OCI-LY1 (cell line): Measurements from ENCODE around the gene ZBTB46.

Experiments
- H2AFZ ChIP-seq: fragments of 200-600 bp; sonication (generic), shearing (Covaris generic); 2 replicates; pipeline ENCODE4 v1.6.0; 2014; ENCODE audit warnings: antibody characterized with exemption, mild to moderate bottlenecking, low read length
- H3F3A ChIP-seq: fragments of 200-600 bp; sonication (generic), shearing (Covaris generic); 2 replicates; pipeline ENCODE4 v1.6.0; 2014; ENCODE audit warnings: mild to moderate bottlenecking, antibody characterized with exemption, low read length, moderate library complexity; ENCODE audit not compliant: insufficient read depth
- H3K27ac ChIP-seq: fragments of 200-600 bp; sonication (generic); 2 replicates; pipeline ENCODE4 v1.5.1; 2014; ENCODE audit warnings: low read length, mixed run types, mild to moderate bottlenecking, low read depth; ENCODE audit not compliant: poor library complexity, severe bottlenecking
- H3K27me3 ChIP-seq: fragments of 200-600 bp; sonication (generic); 2 replicates; pipeline ENCODE4 v1.6.0; 2014; ENCODE audit warnings: antibody characterized with exemption, mild to moderate bottlenecking, low read length, moderate library complexity; ENCODE audit not compliant: insufficient read depth
- H3K36me3 ChIP-seq: fragments of 200-600 bp; sonication (generic); 2 replicates; pipeline ENCODE4 v1.6.1; 2014; ENCODE audit warnings: mild to moderate bottlenecking, antibody characterized with exemption, low read length, moderate library complexity, mixed read lengths; ENCODE audit not compliant: insufficient read depth
- H3K4me1 ChIP-seq: fragments of 200-600 bp; sonication (generic); 2 replicates; pipeline ENCODE4 v1.5.1; 2014; ENCODE audit warnings: mild to moderate bottlenecking, low read length, moderate library complexity; ENCODE audit not compliant: insufficient read depth, severe bottlenecking
- H3K4me2 ChIP-seq: fragments of 200-600 bp; sonication (generic), shearing (Covaris generic); 2 replicates; pipeline ENCODE4 v1.6.1; 2014; ENCODE audit warnings: low read length
- H3K4me3 ChIP-seq: fragments of 200-600 bp; sonication (generic); 2 replicates; pipeline ENCODE4 v1.5.1; 2014; ENCODE audit warnings: low read length, low read depth, mild to moderate bottlenecking, mixed read lengths; ENCODE audit not compliant: poor library complexity, severe bottlenecking
- H3K79me2 ChIP-seq: fragments of 200-600 bp; shearing (Covaris generic); 2 replicates; pipeline ENCODE4 v1.6.1; 2016; ENCODE audit warnings: mixed run types, low read length, mixed read lengths; ENCODE audit not compliant: insufficient read depth
- H3K9ac ChIP-seq: fragments of 200-600 bp; sonication (generic), shearing (Covaris generic); 2 replicates; pipeline ENCODE4 v1.6.1; 2014; ENCODE audit warnings: mild to moderate bottlenecking, low read length, mixed read lengths
- H3K9me2 ChIP-seq: fragments of 200-600 bp; sonication (generic), shearing (Covaris generic); 2 replicates; pipeline ENCODE4 v1.6.1; 2014; ENCODE audit warnings: low read depth, mild to moderate bottlenecking, low read length, mixed read lengths
- H3K9me3 ChIP-seq: fragments of 200-600 bp; shearing (Covaris generic); 2 replicates; pipeline ENCODE4 v1.6.1; 2014; ENCODE audit warnings: low read length, mixed read lengths
- H4K20me1 ChIP-seq: fragments of 200-600 bp; sonication (generic), shearing (Covaris generic); 2 replicates; pipeline ENCODE4 v1.6.0; 2016; ENCODE audit warnings: mild to moderate bottlenecking, low read length; ENCODE audit not compliant: insufficient read depth
- CTCF ChIP-seq: fragments of 200-600 bp; sonication (generic), shearing (Covaris generic); IDR thresholded peaks from 2 replicates; pipeline ENCODE4 v1.5.1; 2017; ENCODE audit warnings: mild to moderate bottlenecking, antibody characterized with exemption, low read length, moderate library complexity, mixed read lengths
- EZH2 ChIP-seq: fragments of 200-600 bp; sonication (generic), shearing (Covaris generic); IDR thresholded peaks from 2 replicates; pipeline ENCODE4 v1.8.0; 2017; ENCODE audit warnings: borderline replicate concordance, mixed run types, mild to moderate bottlenecking, antibody characterized with exemption, low read length, moderate library complexity, mixed read lengths

Gene ZBTB46

DNA sequence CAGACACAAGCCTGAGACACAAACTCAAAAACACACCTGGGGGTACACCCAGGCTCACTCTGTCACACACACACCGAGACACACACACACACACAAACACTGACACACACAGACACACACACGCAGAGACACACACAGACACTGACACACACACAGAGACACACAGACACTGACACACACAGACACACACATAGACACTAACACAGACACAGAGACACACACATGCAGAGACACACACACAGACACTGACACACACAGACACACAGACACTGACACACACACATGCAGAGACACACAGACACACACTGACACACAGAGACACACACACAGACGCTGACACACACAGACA, 15.8 kb upstream of the ZBTB46 start:
- no peaks in the 10 kb centered on the region for H3K9me2 ChIP-seq
- no peaks in the 10 kb centered on the region for H3F3A ChIP-seq
- H2AFZ ChIP-seq = no peak overlapping the region
- no peak overlapping the region for H3K4me2 ChIP-seq
- no peaks in the 10 kb centered on the region for H4K20me1 ChIP-seq
- no peak overlapping the region for H3K9ac ChIP-seq
- no peaks in the 10 kb centered on the region for H3K9me3 ChIP-seq
- no peaks in the 10 kb centered on the region for H3K4me1 ChIP-seq
- H3K79me2 ChIP-seq = no peaks in the 10 kb centered on the region
- no peaks in the 10 kb centered on the region for H3K36me3 ChIP-seq
- H3K27me3 ChIP-seq = peaks cover 6% of the 10 kb centered on the region; the same call in 1 of the 2 replicates
- TF ChIP-seq EZH2 (no peak), CTCF (no peak)
- no peak overlapping the region for H3K4me3 ChIP-seq
- H3K27ac ChIP-seq = no peak overlapping the region

- H3F3A ChIP-seq = no peaks in the 10 kb centered on the region
- H3K36me3 ChIP-seq = no peaks in the 10 kb centered on the region
- no peaks in the 10 kb centered on the region for H3K4me1 ChIP-seq
- H4K20me1 ChIP-seq = no peaks in the 10 kb centered on the region
- H2AFZ ChIP-seq = no peak overlapping the region
- no peak overlapping the region for H3K4me2 ChIP-seq
- no peaks in the 10 kb centered on the region for H3K9me2 ChIP-seq
- no peak overlapping the region for H3K9ac ChIP-seq
- no peak overlapping the region for H3K4me3 ChIP-seq
- H3K9me3 ChIP-seq = no peaks in the 10 kb centered on the region
- H3K27me3 ChIP-seq = peaks cover 6% of the 10 kb centered on the region; the same call in 1 of the 2 replicates
- H3K79me2 ChIP-seq = no peaks in the 10 kb centered on the region
- no peak overlapping the region for H3K27ac ChIP-seq
- TF ChIP-seq EZH2 (no peak), CTCF (no peak)
Observed at GRCh38 chr20:63846128-63846771, 15.2 kb upstream of the ZBTB46 start.

- no peak overlapping the region for H3K9ac ChIP-seq
- peaks cover 9% of the 10 kb centered on the region; the same call in 1 of the 2 replicates for H3K27me3 ChIP-seq
- no peak overlapping the region for H3K4me3 ChIP-seq
- no peaks in the 10 kb centered on the region for H3K4me1 ChIP-seq
- H3K9me3 ChIP-seq = no peaks in the 10 kb centered on the region
- no peak overlapping the region for H3K27ac ChIP-seq
- no peaks in the 10 kb centered on the region for H3K79me2 ChIP-seq
- no peaks in the 10 kb centered on the region for H4K20me1 ChIP-seq
- no peaks in the 10 kb centered on the region for H3F3A ChIP-seq
- TF ChIP-seq EZH2 (no peak), CTCF (no peak)
- H3K9me2 ChIP-seq = no peaks in the 10 kb centered on the region
- no peak overlapping the region for H2AFZ ChIP-seq
- no peaks in the 10 kb centered on the region for H3K36me3 ChIP-seq
- no peak overlapping the region for H3K4me2 ChIP-seq
Observed at GRCh38 chr20:63844511-63844991, 13.5 kb upstream of the ZBTB46 start.
